OCI-LY1 (cell line): Measurements from ENCODE around the gene ACTR10.

ENCODE experiments used
- H2AFZ ChIP-seq: fragments of 200-600 bp; sonication (generic), shearing (Covaris generic); 2 replicates; pipeline ENCODE4 v1.6.0; 2014; ENCODE audit warnings: antibody characterized with exemption, mild to moderate bottlenecking, low read length
- H3F3A ChIP-seq: fragments of 200-600 bp; sonication (generic), shearing (Covaris generic); 2 replicates; pipeline ENCODE4 v1.6.0; 2014; ENCODE audit warnings: mild to moderate bottlenecking, antibody characterized with exemption, low read length, moderate library complexity; ENCODE audit not compliant: insufficient read depth
- H3K27ac ChIP-seq: fragments of 200-600 bp; sonication (generic); 2 replicates; pipeline ENCODE4 v1.5.1; 2014; ENCODE audit warnings: low read length, mixed run types, mild to moderate bottlenecking, low read depth; ENCODE audit not compliant: poor library complexity, severe bottlenecking
- H3K27me3 ChIP-seq: fragments of 200-600 bp; sonication (generic); 2 replicates; pipeline ENCODE4 v1.6.0; 2014; ENCODE audit warnings: antibody characterized with exemption, mild to moderate bottlenecking, low read length, moderate library complexity; ENCODE audit not compliant: insufficient read depth
- H3K36me3 ChIP-seq: fragments of 200-600 bp; sonication (generic); 2 replicates; pipeline ENCODE4 v1.6.1; 2014; ENCODE audit warnings: mild to moderate bottlenecking, antibody characterized with exemption, low read length, moderate library complexity, mixed read lengths; ENCODE audit not compliant: insufficient read depth
- H3K4me1 ChIP-seq: fragments of 200-600 bp; sonication (generic); 2 replicates; pipeline ENCODE4 v1.5.1; 2014; ENCODE audit warnings: mild to moderate bottlenecking, low read length, moderate library complexity; ENCODE audit not compliant: insufficient read depth, severe bottlenecking
- H3K4me2 ChIP-seq: fragments of 200-600 bp; sonication (generic), shearing (Covaris generic); 2 replicates; pipeline ENCODE4 v1.6.1; 2014; ENCODE audit warnings: low read length
- H3K4me3 ChIP-seq: fragments of 200-600 bp; sonication (generic); 2 replicates; pipeline ENCODE4 v1.5.1; 2014; ENCODE audit warnings: low read length, low read depth, mild to moderate bottlenecking, mixed read lengths; ENCODE audit not compliant: poor library complexity, severe bottlenecking
- H3K79me2 ChIP-seq: fragments of 200-600 bp; shearing (Covaris generic); 2 replicates; pipeline ENCODE4 v1.6.1; 2016; ENCODE audit warnings: mixed run types, low read length, mixed read lengths; ENCODE audit not compliant: insufficient read depth
- H3K9ac ChIP-seq: fragments of 200-600 bp; sonication (generic), shearing (Covaris generic); 2 replicates; pipeline ENCODE4 v1.6.1; 2014; ENCODE audit warnings: mild to moderate bottlenecking, low read length, mixed read lengths
- H3K9me2 ChIP-seq: fragments of 200-600 bp; sonication (generic), shearing (Covaris generic); 2 replicates; pipeline ENCODE4 v1.6.1; 2014; ENCODE audit warnings: low read depth, mild to moderate bottlenecking, low read length, mixed read lengths
- H3K9me3 ChIP-seq: fragments of 200-600 bp; shearing (Covaris generic); 2 replicates; pipeline ENCODE4 v1.6.1; 2014; ENCODE audit warnings: low read length, mixed read lengths
- H4K20me1 ChIP-seq: fragments of 200-600 bp; sonication (generic), shearing (Covaris generic); 2 replicates; pipeline ENCODE4 v1.6.0; 2016; ENCODE audit warnings: mild to moderate bottlenecking, low read length; ENCODE audit not compliant: insufficient read depth
- EZH2 ChIP-seq: fragments of 200-600 bp; sonication (generic), shearing (Covaris generic); IDR thresholded peaks from 2 replicates; pipeline ENCODE4 v1.8.0; 2017; ENCODE audit warnings: borderline replicate concordance, mixed run types, mild to moderate bottlenecking, antibody characterized with exemption, low read length, moderate library complexity, mixed read lengths
- TF ChIP-seq, protein P1 (sequence below): fragments of 200-600 bp; sonication (generic), shearing (Covaris generic); IDR thresholded peaks from 2 replicates; pipeline ENCODE4 v1.5.1; 2017; ENCODE audit warnings: mild to moderate bottlenecking, antibody characterized with exemption, low read length, moderate library complexity, mixed read lengths

ACTR10 gene

DNA sequence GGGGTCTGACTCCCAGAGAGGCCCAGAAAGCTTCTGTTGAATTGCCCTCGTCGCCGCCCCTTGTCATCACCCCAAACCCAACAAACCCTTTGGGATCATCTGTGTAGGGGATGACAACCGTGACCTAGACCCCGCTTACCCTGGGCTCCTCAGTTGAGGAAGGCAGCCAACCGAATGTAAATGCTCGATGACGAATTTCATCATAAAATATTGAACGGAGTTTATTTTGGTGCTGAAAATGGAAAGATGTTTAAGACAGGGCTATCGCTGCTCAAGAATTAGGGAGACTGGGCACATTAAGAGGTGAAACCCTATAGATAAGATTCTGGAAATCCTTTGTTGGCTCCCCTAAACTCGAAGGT, 512 bp downstream of the ACTR10 start:
- Histone ChIP-seq H3K9ac (peak overlapping the region; percentile 94), H3K27me3 (no peaks in the 10 kb centered on the region), H3K4me1 (peaks cover 21% of the 10 kb centered on the region), H3K27ac (peak overlapping the region; percentile 56), H3K9me2 (no peaks in the 10 kb centered on the region), H3K36me3 (peaks cover 3% of the 10 kb centered on the region; the same call in 1 of the 2 replicates), H4K20me1 (no peaks in the 10 kb centered on the region), H3K4me3 (peak overlapping the region; percentile 97), H2AFZ (no peak overlapping the region), H3K4me2 (peak overlapping the region; percentile 75), H3K9me3 (no peaks in the 10 kb centered on the region), H3F3A (no peaks in the 10 kb centered on the region), H3K79me2 (peaks cover 18% of the 10 kb centered on the region)
- TF ChIP-seq EZH2, result no peak
- TF ChIP-seq, protein P1, sequence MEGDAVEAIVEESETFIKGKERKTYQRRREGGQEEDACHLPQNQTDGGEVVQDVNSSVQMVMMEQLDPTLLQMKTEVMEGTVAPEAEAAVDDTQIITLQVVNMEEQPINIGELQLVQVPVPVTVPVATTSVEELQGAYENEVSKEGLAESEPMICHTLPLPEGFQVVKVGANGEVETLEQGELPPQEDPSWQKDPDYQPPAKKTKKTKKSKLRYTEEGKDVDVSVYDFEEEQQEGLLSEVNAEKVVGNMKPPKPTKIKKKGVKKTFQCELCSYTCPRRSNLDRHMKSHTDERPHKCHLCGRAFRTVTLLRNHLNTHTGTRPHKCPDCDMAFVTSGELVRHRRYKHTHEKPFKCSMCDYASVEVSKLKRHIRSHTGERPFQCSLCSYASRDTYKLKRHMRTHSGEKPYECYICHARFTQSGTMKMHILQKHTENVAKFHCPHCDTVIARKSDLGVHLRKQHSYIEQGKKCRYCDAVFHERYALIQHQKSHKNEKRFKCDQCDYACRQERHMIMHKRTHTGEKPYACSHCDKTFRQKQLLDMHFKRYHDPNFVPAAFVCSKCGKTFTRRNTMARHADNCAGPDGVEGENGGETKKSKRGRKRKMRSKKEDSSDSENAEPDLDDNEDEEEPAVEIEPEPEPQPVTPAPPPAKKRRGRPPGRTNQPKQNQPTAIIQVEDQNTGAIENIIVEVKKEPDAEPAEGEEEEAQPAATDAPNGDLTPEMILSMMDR, result no peak

- peaks cover 21% of the 10 kb centered on the region for H3K4me1 ChIP-seq
- H3K27ac ChIP-seq, result peak overlapping the region; percentile 56
- H3K9me3 ChIP-seq, result no peaks in the 10 kb centered on the region
- no peaks in the 10 kb centered on the region for H3F3A ChIP-seq
- no peak overlapping the region for H2AFZ ChIP-seq
- H3K9me2 ChIP-seq, result no peaks in the 10 kb centered on the region
- H3K9ac ChIP-seq, result peak overlapping the region; percentile 94
- H4K20me1 ChIP-seq, result no peaks in the 10 kb centered on the region
- H3K4me3 ChIP-seq, result peak overlapping the region; percentile 97
- H3K27me3 ChIP-seq, result no peaks in the 10 kb centered on the region
- TF ChIP-seq EZH2, result no peak
- TF ChIP-seq, protein P1, result no peak
- H3K36me3 ChIP-seq, result peaks cover 3% of the 10 kb centered on the region; the same call in 1 of the 2 replicates
- H3K79me2 ChIP-seq, result peaks cover 18% of the 10 kb centered on the region
- peak overlapping the region; percentile 75 for H3K4me2 ChIP-seq
These were observed 897 bp downstream of the ACTR10 start for GRCh38 chr14:58200846-58201245.

GRCh38 chr14:58213176-58213575, 13.2 kb downstream of the ACTR10 start:
- no peak overlapping the region for H3K27ac ChIP-seq
- H3K9ac ChIP-seq, result no peak overlapping the region
- H3K9me3 ChIP-seq, result no peaks in the 10 kb centered on the region
- H3K4me3 ChIP-seq, result no peak overlapping the region
- H3F3A ChIP-seq, result no peaks in the 10 kb centered on the region
- no peak overlapping the region for H3K4me2 ChIP-seq
- H4K20me1 ChIP-seq, result no peaks in the 10 kb centered on the region
- no peaks in the 10 kb centered on the region for H3K9me2 ChIP-seq
- peaks cover 60% of the 10 kb centered on the region for H3K36me3 ChIP-seq
- no peaks in the 10 kb centered on the region for H3K27me3 ChIP-seq
- no peaks in the 10 kb centered on the region for H3K4me1 ChIP-seq
- no peaks in the 10 kb centered on the region for H3K79me2 ChIP-seq
- TF ChIP-seq, protein P1, result no peak
- TF ChIP-seq EZH2, result no peak
- no peak overlapping the region for H2AFZ ChIP-seq
